Measurements from ENCODE around the gene PRPSAP1.
"Not testable (repeated sequence)": the region's sequence is repeated elsewhere in the genome, so short reads cannot be mapped to it uniquely, and the experiment has no call there.

PRPSAP1 gene

DNA sequence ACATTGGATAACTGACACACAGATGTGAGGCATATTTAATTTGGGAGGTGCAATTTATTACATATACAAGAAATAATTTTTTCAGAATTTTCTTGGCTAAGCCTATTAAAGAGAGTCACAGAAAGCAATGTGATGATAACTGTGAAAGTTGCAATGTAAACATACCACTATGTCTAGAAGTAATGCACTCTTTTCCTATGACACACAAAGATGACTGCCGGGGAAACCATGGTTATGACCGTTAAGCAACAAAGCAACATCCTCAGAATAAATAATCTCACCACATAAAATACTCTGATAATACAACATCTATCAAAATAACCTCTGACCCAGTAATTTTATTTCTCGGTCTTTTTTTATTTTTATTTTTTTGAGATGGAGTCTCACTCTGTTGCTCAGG, 35.1 kb downstream of the PRPSAP1 start:
- peak; percentile 23 for DNase-seq (ENCODE audit: low read depth)

DNA sequence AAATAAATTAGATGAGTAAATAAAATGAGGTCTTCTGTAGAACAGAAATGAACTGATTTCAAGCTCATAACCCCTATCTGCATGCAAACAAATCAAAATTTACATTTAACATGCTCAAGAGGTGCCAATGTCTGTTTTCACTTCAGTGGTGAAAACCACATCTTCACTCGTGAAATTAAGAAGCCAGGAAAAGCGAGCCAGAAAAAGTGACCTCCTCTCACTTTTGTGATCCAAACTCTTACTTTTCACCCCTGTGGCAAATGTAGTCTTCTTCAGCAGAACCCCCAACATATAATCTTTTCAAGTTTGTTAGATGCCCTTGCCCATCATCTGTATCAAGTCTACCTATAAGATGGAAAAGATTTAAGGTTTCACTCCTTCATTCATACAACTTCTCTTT, 36.2 kb downstream of the PRPSAP1 start:
- no peak for DNase-seq (ENCODE audit: low read depth)

DNA sequence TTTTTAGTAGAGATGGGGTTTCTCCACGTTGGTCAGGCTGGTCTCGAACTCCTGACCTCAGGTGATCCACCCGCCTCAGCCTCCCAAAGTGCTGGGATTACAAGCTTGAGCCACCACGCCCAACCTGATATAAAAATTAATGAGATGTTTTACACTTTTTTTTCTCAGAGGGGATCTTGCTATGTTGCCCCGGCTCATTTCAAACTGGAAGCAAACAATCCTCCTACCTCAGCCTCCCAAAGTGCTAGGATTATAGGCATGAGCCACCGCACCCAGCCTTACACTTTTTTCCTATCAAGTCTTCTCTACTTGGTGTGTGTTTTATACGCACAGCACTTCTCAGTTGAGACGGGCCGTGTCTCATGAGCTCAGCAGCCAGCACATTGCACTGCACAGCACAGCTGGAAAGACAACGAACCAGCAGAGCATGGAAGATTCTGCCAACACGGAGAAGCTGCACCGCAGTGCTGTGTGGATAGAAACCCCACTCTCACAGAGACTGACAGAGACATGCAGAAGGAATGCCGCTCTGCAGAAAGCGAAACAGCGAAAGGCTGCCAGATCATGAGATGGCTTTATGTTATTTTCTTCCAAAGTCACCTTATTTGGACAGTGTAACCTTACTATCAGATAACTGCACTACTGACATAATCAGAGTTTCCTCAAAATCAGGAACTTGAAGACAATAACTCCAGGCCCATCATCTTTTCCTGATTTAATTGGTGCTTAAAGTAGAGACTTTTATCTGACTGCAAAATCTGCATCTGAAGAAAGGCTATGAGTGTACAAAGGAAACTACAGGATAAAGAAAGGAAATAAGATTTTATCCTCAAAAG, 39.1 kb downstream of the PRPSAP1 start:
- DNase-seq (ENCODE audit: low read depth) = no peak

DNA sequence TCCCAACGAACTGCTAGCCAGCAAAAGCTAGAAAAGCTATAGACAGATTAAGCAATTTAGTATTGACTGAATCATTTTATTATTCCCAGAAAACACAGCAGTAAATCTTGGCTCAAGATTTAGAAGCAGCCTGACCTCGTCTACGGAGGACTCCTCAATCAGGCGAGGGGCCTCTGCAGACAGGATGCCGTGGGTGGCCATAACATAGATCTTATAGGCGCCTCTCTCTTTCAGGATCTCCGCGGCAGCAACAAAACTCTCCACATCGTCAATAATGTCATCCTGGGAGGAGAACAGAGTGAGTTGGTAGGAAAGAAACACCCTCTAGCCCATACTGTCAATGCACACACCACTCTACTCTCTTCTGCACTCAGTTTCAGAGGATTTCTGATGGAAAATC, 41.0 kb downstream of the PRPSAP1 start:
- DNase-seq (ENCODE audit: low read depth) = no peak

DNA sequence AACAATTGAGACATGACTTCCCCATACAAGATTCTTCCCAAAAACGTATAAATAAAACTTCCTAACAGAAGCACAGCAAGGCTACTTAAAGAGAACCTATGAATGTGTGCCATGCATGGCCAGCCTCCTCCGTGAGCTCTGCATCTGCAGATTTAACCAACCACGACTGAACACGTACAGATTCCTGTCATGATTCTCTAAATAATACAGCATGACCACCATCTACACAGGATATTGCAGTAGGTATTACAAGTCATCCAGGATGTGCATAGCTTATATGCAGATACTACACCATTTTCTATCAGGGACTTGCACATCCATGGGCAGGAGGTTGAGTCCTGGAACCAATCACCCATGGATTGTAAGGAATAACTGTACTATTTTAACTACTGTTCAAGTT, 44.3 kb downstream of the PRPSAP1 start:
- DNase-seq (ENCODE audit: low read depth) = no peak

DNA sequence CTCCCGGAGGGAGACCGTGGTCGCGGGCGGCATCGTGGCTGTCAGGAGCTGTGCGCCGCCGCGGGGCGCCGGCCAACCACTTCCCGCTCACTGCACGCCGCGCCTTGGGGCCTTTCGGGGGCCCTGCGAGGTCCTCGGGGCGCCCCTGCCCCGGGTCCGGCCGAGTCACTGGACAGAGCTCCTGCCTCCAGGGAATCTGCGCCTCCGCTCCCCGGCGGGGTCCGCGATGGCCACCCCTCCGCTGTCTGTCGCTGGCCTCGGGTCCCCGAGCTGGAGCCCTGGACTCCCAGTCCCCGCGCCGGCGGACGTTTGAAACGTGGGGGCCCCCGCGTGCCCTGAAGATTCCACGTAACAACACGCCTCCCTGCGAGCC, 45.8 kb downstream of the PRPSAP1 start, which contains the start of gene QRICH2:
Gene QRICH2, minus strand, starts transcription at position 311 of the 373 bp plus-strand sequence. Its CDS starts 278 bp downstream, at position 33.
- no peak for DNase-seq (ENCODE audit: low read depth)

DNA sequence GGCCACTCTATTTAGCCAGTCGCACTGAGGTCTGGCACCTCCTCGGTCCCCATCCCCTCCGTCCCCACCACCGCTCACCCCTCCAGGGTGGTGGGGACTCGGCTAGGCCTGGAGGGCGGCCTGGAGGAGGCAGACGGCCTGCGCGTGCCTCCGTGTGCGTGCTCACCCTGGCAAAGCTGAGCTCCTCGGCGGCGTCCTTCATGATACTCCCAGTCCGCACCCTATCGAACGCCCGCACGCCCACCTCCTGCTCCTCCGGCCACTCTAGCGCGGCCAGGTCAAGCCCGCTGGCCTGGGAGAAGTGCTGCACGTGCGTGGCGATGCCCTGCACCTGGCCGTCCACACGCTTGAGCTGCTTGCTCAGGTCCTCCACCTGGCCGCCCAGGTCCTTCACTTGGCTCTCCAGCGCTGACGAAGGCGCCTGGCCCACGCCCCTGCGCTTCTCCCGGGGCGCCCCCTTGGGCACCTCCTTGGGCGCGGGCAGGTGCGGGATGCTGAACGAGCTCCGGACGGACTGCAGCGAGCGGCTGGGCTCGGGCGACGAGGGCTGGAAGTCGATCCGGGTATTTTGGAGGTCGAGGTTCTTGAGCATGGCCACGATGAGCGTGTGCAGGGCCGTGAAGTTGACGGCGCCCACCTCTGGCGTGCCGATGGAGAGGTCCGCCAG, 46.3 kb downstream of the PRPSAP1 start:
- no peak for DNase-seq (ENCODE audit: low read depth)

DNA sequence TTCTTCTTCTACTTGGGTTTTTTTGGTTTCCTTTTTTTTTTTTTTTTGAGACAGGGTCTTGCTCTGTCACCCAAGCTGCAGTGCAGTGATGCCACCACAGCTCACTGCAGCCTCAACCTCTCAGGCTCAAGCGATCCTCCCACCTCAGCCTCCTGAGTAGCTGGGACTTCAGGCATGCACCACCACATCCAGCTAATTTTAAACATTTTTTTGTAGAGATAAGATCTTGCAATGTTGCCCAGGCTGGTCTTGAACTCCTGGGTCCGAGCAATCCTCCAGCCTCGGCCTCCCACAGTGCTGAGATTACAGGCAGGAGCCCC, 48.6 kb downstream of the PRPSAP1 start:
- DNase-seq (ENCODE audit: low read depth) = not testable (repeated sequence)

DNA sequence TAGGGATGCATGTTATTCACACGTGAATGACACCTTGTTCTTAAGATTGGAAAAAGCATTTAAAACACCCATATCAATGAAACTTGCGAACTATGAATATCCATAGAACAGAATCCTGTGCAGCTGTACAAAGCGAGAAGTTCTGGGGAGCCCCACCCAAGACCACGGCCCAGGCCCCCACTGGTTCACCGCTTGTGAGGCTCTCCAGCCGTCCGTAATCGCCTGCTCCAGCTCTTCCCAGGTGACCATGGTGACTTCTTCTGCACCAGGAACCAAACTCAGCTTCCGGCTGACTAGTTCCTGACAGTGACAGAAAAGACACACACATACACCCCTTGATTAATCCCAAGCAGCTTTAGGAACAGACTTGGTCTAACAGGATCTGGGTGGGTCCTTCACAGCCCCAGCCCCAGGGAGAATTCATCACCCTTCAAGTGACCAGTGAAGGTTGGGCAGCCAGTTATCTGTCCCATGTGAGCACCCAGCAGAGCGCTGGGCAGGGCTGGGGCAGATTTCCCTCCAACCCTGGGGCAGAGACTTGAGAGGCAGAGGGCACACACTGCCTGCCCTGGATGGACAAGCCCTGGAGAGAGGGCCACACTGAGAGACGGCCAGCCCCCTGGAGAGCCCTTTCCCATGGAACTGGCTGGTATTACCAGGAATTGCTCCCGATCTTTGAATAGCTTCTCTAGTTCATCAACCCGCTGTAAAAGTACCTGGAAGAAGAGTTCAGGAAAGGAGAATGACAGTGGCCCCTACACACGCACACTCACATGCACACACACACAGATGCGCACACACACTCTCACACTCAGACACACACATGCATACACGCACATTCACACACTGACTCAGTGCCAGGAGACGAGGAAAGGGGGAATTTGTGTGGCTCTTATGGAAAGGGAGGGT, 49.2 kb downstream of the PRPSAP1 start:
- DNase-seq (ENCODE audit: low read depth) = no peak

DNA sequence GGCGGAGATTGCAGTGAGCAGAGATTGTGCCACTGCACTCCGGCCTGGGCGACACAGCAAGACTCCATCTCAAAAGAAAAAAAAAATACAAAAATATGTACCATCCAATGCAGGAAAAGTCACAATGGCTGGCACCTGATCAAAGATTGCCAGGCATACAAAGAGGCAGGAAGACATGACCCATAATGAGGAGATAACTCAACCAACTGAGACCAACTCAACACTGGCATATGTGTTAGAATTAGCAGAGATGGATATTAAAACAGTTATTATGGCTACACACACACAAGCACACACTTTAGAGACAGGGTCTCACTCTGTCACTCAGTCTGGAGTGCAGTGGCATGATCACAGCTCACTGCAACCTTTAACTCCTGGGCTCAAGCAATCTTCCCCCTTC, 56.3 kb downstream of the PRPSAP1 start:
- no peak for DNase-seq (ENCODE audit: low read depth)

DNA sequence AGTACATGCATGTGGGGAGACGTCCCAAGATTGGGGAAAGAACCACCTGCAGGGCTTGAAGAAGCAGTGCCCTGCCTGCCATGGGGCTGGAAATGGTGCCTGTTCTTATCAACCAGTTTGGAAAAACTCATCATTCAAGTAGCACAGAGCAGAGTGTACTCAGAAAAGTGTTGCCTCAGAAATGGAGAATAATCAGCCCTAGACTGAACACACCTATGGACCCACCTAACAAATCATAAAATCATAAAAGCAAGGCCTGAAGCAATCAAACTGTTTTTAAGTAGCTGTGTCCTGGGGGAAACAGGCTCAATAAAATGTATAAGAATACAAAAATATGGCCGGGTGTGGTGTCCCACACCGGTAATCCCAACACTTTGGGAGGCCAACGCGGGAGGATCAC, 56.8 kb downstream of the PRPSAP1 start:
- no peak for DNase-seq (ENCODE audit: low read depth)

DNA sequence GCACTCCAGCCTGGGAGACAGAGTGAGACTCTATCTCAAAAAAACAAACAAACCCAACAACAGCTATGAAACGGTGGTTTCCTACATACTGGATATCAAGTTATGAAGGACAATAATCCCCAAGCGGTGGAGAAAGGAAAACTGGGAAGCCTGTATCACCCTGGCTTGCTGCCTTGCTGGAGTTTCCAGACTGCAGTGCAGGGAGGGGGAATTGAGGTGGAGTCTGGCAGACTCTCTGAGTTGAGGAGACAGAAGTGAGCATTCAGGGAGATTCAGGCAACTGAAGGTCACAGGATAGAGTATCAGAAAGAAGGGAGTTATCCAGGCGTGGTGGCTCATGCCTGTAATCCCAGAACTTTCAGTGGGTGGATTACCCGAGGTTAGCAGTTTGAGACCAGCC, 57.5 kb downstream of the PRPSAP1 start:
- DNase-seq (ENCODE audit: low read depth) = no peak

DNA sequence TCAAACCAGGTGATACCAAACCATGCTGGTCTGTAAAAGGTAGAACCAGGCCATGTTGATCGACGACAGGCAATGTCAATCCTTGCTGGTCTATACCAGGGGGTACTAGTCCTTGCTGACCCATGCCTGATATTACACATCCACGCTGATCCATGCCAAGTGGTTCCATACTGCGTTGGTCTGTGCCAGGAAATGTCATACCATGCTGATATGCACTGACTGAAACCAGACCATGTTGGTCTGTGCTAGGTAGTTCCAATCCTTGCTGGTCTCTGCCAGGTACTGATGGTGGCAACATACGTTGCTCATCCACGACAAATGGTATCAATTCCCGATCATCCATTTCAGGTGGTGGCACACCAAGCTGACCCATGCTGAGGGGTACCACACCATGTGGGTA, 60.6 kb downstream of the PRPSAP1 start:
- DNase-seq (ENCODE audit: low read depth) = no peak

DNA sequence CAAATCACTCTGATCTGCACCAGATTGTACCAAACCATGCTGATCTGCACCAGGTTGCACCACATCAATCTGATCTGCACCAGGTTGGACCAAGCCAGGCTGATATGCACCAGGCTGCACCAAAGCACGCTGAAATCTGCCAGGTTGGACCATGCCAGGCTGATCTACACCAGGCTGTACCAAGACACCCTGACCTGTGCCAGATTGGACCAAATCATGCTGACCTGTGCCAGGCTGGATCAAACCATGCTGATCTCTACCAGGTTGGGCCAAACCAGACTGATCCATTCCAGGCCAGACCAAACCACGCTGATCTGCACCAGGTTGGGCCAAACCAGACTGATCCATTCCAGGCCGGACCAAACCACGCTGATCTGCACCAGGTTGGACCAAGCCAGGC, 61.1 kb downstream of the PRPSAP1 start:
- DNase-seq (ENCODE audit: low read depth) = no peak

DNA sequence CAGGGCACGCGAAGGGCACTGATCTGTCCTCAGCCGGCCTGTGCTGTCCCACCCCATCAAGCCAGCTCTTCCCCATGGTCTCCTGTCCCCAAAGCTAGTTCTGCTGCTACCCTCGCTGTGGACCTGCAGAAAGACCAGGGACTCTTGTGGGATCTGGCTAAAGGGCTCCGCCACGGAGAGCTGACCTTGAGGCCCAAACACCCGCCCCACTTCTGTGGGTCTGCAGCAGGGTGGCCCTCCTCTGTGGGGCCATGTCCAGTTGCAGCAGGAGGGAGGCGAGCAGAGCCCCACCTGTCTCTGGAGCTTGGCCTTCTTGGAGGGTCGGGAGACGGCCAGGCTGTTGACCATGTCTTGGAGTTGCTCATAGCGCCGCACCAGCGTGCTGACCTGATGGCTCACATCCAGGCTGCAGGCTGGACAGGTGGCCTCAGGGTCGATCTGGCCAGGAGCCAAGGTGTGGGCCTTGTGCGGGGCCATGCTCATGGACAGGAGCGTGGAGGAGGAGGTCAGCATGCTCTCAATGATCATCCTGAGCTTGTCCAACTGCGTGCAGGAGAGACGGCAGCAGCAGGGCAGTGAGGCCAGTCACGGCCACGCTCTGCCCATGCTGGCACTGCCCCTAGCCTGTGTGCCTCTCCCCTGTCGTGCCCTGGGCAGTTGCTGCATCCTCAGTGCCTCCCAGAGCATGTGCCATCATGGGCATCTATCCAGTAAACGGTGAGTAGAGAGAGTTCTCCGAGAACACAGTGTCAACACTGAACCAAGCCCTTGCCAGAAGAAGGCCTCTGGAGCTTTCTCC, 71.9 kb downstream of the PRPSAP1 start:
- no peak for DNase-seq (ENCODE audit: low read depth)

DNA sequence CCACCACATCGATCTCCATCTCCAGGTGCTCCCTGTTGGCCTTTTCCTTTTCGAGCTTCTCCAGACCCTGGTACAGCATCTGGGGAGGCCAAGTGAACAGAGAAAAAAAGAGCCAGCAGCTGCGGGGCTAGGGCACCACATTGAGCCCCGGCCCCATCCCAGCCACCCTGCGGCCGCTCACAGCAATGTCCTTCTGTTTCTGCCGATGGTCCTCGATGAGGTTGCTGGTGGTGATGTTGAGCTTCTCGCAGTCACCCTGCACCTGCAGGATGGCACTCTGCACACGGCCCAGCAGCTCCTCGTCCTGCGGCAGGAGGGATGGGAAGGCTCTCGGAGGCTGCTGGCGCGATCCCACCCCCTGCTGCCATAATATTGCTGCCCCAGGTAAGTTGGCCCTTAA, 73.1 kb downstream of the PRPSAP1 start:
- no peak for DNase-seq (ENCODE audit: low read depth)

DNA sequence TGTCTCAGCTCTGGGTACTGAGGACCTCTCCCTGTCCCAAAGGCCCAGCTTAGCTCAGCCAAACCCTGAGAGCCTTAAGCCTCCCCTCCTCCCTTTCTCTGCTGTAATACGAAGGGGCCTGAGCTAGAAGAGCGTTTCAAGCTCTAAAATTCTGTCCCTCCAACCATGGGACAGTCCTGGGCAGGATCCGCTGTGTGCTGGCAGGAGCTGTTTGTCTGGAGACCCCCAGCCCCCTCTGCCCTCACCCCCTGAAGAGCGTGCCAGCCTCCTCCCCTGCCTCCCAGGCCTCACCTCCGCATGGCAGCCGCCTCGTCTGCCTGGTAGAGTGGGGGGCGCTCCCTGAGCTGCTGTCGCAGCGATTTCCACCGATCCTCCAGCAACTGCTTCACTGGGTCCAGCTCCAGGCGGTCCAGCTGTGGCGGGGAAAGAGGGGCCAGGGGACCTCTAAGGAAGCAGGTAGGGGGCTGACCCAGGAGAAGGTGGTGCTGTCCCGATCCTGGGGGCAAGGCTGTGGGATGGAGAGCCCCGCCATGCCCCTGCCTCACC, 73.9 kb downstream of the PRPSAP1 start:
- DNase-seq (ENCODE audit: low read depth) = no peak

DNA sequence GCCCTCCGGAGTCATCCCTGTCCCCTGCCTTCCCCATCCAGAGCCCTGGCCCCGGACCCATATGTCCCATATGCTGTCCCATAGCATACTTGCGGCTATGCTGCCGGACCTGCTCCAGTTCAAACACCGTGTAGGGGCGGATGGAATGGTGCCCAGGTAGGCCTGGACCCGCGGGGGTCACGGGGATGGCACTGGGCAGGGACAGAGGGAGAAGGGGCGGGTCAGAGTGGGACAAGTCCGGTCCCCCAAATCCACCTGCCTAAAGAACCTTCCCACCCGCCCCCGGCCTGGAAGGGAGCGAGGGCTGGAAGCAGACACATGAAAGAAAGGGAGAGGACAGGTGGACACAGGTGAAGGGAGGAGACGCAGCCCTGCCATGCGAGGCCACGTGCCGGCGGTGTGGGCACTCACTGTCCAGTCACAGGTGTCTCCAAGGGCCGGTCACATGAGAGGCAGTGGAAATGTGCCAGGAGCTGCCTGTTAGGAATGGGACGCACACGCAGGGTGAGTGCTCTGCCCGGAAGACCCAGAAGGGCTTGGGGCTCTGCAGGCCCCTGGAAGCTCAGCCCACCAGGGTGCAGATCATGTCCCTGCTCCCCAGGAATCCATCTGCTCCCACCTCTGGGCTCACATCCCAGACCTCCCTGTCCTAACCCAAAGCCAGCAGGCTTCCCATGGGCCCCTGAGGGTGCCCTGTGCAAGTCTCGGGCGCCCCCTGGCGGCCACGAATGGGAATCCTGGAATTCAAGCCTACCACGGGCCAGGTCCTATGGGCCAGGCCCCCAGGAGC, 74.6 kb downstream of the PRPSAP1 start:
- peak; percentile 56 for DNase-seq (ENCODE audit: low read depth)

DNA sequence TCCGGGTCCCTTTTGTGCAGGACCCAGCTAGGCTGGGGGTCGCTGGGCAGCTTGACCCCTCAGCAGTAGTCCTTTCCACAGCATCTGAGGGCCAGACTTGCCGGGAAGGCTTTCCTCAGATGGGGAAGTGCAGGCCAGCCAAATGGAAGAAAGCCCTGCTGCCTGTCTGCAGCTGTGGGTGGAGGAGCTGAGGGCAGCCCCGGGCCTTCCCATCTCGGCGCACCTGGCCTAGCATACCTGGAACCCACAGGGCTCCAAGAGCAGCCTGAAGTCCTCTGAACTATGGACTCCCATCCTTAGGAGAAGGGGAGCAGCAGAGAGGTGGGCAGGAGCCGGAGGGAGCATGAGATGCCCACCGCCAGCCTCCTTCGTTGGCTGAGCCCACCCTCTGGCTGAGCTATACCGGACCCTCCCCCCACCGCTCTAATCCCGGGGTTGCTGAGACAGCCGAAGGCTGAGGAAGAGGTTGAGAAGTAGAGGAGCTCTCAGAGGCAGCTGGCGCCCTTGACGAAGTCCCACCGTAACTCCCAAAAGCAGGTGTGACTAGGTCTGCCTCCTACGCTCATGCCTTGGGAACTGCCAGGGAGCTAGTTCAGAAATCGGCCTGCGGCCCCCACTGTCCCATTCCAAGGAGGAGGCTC, 75.3 kb downstream of the PRPSAP1 start:
- DNase-seq (ENCODE audit: low read depth) = no peak

Measured in amniotic epithelial cell (primary cell).